Head of caudate nucleus (tissue), 42 donors: Measurements from ENCODE around the gene ANK2.

Source experiments
- DNase-seq, 42 donors: peaks; one replicate each; pipeline versions ENCODE4 v3.0.0 to v3.0.0-alpha.2; 2020 to 2021; ENCODE audit warnings: mixed read lengths in 7 of 42
- intact Hi-C: fragments of 100-400 bp; cut with DNase I; formaldehyde crosslinking; loops from one replicate; pipeline ENCODE4 v1.15.0; 2022

The ANK2 gene

GRCh38 chr4:113398441-113399143, 349.1 kb downstream of the ANK2 start:
- intact Hi-C loops, result loop anchor here (5.0 to 10.0 kb wide), 4 partner anchors 146 to 1296 kb away; partner anchors contain the start of gene CAMK2D
- DNase-seq, result no peak

DNA sequence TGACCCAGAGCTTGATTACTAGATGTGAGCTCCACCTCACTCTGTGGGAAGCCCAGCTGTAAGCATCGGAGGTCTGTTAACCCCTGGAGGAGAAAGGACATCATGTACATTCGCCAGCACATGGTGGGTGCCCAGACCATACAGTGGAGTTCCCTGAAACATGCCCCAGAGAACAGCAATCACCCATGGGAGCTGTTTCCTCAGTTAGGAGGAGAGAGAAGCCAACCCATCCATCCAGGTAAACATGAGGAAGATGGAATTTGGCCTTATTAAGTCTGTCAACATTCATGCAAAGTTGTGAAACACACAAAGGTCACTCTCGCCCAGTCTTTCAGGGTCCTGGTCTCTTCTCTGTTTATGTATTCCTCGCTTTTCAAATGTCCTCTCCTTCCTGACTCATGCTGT, 354.7 kb downstream of the ANK2 start:
- intact Hi-C loops, result no loop called here
- DNase-seq, result no peak

- intact Hi-C loops, result no loop called here
- no peak for DNase-seq
Observed at GRCh38 chr4:113404841-113405240, 355.4 kb downstream of the ANK2 start.

- intact Hi-C loops, result no loop called here
- DNase-seq, result no peak
Observed at GRCh38 chr4:113405874-113406722, 356.6 kb downstream of the ANK2 start.

DNA sequence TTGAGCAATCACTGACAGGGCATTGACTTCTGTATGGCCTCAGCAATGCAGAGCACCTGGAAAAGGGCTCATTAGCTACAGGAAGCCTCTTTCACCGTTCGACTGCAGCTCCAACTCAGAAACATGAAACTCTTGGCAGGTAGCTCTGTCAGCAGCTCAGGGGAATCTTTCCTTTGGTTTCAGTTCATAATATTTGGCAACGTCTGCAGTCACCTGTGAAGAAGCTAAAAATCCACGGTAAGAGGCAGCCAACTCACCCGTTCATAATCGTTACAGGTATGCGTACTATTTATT, 357.2 kb downstream of the ANK2 start:
- intact Hi-C loops, result no loop called here
- no peak for DNase-seq

DNA sequence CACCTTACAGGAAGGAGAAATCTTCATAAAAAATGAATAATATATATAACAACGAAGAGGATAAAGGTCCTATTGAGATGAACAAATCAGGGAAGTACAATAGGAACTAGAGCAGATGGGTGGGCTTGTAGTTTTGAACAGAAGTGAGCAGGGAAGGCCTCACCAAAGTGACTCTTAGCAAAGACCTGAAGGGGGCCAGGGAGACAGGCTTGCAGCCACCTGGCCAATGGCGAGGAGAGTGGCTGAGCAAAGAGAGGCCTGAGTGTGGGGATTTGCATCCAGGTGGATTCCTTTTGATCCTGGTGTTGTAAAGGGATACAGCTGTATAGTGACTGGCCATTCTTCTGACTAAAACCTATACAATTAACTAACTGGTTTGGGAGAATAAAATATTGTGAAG, 358.0 kb downstream of the ANK2 start:
- DNase-seq, result no peak
- intact Hi-C loops, result no loop called here

DNA sequence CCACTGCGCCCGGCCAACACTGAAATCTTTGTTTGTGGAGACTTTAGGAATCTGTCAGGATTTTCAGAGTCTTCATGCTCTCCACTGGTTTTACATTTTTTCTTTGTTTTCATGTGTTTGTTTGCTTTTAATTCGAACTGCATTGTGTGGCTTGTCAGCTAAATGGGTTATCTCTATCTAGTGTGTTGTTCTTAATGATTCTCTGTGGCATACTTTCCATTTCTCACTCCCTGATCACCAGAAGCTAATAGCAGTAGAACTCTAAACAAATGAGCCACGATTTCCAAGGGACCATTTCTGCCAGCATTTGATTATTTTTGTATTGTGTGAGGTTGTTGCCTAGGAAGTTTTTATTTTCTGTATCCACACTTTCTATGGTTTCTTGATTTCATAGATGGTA, 359.7 kb downstream of the ANK2 start:
- DNase-seq, result no peak
- intact Hi-C loops, result no loop called here

DNA sequence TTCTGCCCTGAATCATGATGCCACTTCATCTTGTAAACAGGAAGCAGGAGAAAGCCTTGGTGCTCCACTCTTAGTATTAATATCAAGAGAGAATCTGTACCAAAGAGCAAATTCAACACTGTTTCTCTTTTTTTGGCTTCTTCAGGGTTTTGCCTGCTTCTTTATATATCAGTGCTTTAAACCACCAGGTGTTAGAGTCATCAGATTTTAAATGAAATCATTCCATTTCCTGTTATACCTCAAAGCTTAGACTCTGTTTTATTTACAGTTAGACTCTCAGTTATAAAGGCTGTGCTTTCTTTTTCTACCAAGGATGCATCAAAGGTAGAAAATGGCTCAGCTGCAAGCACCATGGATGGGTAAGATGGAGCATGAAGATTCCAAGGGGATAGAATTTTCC, 361.2 kb downstream of the ANK2 start:
- no peak for DNase-seq
- intact Hi-C loops, result no loop called here

DNA sequence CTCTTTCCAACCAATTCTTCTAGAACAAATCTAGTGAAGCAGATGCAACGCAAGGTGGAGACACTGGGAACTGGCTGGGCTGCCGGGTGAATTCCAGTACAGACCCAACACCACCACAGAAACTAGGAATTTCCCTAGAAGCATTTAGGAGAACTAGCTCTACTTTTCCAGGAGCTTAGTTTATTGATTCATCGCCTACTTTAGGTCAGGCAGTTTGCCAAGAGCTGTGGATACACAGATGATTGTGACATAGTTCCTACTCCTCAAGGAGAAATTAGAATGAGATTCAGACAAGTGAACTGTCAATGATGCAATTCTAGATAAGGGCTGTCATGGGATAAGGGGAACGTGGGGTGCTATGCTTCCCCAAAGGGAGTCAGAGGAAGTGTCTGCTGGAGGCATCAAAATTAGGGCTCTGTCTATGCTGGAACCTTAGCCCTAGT, 362.1 kb downstream of the ANK2 start:
- intact Hi-C loops, result no loop called here
- DNase-seq, result no peak

GRCh38 chr4:113419631-113420030, 370.2 kb downstream of the ANK2 start:
- intact Hi-C loops, result no loop called here
- DNase-seq, result no peak

DNA sequence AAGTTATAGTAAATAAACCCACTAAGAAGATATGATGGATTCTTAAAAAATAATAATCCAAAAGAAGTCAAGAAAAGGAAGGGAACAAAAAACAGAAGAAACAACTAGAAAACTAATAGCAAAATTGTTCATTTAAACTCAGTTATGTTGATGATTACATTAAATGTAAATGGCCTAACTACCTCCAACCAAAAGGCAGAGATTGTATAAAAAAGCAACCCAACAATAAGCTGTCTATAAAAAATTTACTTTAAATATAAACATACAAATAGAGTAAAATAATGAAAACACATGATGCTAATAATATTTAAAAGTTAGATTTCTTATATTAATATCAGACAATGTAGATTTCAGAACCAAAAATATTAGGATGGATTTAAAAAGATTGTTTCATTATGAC, 371.5 kb downstream of the ANK2 start:
- DNase-seq, result no peak
- intact Hi-C loops, result no loop called here

DNA sequence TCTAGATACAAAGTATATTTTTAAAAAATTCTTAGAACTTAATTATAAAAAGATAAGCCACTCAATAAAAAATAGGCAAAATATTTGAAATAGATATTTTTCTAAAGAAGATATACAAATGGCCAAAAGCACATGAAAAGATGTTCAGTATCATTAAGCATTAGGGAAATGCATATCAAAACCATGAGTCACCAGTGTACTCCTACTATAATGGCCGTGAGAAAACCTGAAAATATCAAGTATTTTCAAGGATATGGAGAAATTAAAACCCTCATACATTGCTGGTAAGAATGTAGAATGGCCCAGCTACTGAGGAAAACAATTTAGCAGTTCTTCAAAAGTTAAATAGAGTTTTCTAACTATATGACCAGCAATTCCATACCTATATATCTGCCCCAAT, 374.2 kb downstream of the ANK2 start:
- intact Hi-C loops, result no loop called here
- no peak for DNase-seq

DNA sequence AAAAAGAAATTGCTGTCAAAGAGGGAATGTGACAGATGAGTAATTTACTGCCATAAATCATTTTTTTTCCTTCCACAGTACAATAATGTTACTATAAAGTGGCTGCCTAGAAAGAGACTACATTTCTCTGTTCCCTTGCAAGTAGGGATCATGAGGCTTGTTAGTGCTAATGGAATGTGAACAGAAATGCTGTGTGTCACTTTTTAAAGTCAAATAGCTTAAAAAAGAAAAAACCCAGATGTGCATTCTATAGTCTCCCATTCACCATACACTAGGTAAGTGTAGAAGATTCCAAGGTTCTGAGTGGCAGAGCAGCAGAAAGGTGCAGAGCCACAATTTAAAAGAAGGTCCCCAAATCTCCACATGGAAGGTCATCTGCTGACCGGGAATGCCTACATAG, 383.7 kb downstream of the ANK2 start:
- DNase-seq, result no peak
- intact Hi-C loops, result no loop called here
